Activated T-cell treated with anti-CD3 and anti-CD28 coated beads for 1 hour (primary cell): ENCODE results near the gene NEK4.
"Not testable (repeated sequence)": the region's sequence is repeated elsewhere in the genome, so short reads cannot be mapped to it uniquely, and the experiment has no call there.

Experiments
- DNase-seq: peaks from one replicate; pipeline ENCODE4 v3.0.0-alpha.2; 2020; ENCODE audit warnings: low read depth

Gene NEK4

DNA sequence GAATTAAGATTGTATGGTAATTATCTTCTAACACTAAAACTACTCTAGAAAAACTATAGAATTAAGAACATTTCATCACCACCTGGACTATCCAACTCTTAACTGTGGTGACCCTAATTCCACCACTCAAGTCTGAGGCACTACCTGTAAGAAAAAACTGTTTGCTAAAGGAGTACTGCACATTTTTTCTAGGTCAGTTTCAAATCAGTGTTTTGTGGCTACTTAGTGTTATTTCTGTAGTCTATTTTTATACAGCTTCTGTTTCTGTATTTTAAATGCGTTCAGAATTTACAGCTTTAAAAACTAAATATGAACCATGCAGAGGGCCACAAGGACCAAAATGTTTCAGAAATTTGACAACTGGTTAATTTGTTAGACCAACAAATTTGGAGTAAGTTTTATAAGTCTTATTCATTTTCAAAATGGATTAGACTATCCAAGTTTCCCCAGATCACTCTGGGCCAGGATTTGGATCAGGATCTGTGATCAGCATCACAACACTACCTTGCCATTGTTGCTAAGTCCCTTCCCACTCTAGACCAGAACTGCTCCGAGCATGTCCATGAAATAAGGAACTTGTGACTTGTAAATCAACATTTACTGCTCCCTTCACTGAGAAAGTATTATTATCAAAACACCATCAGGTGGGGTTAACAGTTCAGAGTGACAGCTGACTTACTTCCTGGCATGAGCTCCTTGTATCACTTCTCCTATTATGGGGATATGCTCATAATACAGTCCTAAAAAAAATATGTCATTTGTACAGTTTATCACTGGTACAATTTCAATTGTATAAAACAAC is 73.7 kb downstream of the NEK4 start:
- no peak for DNase-seq

DNA sequence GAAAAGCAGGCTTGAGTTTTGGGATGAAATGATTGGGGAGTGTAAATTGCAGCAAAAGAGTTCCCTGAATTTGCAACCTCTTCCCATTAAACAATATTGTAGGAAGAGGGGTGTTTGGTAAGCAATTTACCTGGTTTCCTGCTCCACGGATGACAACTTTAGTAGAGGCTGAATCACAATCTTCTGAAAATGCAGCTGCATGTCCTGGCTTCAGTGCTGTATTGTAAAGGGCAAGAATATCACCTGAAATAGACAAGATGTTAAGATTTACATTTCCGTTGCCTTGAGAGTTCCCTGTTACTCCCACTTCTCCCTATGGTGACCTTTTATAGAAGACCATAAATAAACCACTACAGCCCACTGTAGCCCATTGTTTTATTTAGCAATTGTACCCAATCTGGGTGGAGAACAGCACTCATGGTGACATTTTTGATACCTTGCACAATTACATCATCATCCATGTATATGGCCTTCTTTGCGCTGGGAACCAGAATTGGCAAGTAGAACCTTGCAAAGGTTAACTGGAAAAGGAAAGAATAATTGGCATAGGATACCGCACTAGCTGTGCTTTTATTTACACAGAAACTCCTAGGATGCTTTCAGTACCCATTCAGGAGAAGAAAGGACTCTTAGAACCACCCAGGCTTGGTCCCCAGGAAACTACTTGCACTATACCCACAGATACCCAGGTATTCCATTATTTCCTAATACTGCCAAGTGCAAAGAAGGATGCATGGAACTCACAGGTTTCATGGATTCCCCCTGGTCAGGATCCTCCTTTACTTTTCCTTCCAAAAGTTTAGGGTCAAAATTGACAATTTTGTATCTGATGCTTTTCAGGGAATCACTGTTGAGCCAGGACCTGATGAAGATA is 74.7 kb downstream of the NEK4 start:
- no peak for DNase-seq

DNA sequence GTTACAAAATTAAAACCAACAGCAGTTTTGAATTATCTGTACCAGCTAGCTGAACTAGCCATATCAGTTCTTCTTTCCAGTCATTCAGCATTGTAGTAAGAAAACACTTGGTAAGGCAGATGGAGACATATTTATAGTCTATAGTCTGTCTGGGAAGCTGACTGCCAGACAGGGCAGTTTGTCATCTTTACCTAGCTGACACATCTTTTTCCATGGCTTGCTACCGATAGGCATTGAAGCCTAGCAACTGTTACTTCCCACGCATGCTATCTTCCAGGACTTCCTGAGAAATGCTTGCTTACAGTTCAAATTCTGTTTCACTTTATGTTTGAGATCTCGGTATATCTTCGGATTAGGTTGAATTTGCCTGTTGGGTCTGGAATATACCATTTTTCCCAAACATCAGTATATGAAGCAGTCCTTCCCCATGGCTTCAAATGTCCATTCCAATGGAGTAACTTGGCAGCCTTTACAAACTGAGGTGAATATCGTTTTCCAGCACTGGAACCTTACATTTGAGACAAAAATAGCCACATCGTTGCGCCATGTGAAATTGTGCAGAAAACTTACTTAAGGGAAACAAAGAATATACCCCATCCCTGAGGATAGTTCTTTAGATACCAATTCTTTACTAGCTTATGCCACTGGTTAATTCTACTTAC is 76.1 kb downstream of the NEK4 start:
- DNase-seq = no peak

DNA sequence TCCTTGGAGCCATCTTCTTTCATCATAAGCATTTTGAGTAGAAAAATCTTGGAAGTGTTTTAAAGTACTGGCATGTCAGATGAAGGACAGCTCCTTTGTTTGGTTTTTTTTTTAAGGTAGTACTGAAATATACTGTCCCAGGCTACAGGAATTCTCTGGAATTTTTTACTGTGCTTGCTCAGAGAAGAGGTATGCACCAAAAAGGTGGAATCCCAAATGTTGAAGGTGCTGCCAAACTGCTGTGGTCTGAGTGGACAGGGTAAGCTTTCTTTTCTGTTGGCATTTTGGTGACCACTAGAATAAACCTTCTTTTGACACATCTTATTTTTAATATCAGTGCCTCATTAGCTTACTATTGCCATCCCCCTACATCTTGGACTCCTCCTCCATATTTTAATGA is 77.7 kb downstream of the NEK4 start:
- DNase-seq = no peak

DNA sequence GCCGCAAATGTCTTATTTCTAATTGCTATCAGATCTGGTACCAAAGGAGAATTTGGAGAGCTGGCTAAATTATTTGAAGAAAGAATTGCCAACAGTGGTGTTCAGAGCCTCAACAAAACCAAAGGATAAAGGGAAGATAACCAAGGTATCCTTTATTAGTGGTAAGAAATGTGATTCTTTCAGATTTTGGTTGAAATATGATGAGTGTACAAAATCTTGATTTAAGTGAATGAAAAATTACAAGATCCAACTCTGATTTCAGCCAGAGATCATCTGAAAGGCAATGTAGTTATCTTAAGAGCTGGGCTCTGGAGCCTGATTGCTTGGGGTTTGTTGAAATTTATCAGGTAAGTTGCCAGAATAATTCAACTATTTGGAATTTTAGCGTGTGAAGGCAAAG is 80.2 kb downstream of the NEK4 start:
- no peak for DNase-seq

DNA sequence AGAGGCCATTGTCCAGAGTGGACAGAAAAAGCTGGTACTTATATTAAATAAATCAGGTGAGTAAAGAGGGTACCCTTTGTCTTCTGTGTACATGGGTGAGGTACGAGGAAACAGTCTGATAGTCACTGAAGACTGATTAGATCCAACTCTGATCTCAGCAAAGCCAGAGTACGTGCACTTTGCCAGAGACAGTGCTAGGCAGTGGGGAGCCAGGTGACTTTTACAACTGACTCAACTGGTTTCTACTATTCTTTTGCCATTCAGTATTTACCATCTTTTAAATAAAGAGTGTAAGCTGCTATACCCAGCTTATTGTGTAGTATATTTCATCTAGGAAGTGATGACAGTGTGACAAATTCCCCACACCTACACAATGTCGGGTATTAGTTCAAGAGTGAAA is 81.6 kb downstream of the NEK4 start:
- DNase-seq = no peak

DNA sequence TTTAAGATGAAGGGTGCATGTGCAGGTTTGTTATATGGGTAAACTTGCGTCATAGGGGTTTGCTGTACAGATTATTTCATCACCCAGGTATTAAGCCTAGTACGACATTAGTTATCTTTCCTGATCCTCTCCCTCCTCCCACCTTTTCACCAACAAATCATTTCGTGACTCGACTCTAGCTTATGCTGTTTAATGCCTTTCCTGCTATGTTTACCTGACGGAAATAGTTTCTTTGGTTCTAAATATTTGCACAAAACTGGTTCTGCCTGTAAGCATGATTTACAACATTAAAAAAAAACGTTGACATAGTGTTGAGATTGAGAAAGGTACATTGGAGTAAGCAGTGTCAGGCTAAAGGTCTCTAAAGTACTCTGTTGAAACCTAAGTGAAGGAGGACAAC is 82.5 kb downstream of the NEK4 start:
- DNase-seq = no peak

DNA sequence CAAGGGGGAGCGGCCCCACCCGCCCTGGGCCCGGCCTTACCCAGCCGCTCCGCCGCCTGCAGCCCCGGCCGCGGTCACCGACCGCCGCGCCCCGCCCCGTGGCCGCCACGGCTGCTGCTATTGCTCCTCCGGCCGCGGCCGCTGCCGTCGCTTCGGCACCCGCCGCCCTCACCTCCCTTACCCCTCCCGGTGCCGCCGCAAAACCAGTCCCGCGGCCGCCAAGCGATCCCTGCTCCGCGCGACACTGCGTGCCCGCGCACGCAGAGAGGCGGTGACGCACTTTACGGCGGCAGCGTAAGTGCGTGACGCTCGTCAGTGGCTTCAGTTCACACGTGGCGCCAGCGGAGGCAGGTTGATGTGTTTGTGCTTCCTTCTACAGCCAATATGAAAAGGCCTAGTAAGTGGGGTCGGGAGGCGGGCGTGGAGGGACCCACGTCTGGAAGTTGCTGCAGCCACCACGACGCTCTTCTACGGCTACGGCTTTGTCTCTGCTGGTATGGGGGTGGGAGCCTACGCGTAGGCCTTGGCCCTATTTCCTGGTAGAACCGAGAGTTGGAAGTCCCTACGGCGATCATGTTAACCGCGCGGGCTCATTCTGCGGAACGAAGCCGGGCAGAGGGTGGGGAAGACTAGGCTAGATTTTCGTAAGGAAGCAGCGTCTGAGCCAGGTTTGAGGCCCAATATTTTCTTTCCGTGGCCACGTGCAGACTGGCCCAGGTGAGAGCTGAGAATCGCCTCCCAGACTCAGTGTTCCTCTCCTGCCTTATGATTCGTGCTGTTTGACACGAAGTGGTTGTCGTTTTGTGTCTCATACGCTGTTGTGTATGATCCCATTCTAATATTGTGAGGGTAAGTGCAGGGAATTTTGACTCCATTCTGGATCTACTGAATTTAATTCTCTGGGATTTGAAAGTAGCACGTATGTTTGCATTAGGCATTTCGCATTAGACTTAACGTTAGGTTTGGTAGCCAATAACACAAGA is 84.7 kb downstream of the NEK4 start, which contains the start of the genes GNL3 and PBRM1:
Gene GNL3 (plus strand): TSS at position 324 of the 983 bp plus-strand sequence. CDS start 61 bp downstream, at position 385.
Gene PBRM1 (minus strand): TSS at position 205 of the 983 bp plus-strand sequence.
- DNase-seq = peak; percentile 86

DNA sequence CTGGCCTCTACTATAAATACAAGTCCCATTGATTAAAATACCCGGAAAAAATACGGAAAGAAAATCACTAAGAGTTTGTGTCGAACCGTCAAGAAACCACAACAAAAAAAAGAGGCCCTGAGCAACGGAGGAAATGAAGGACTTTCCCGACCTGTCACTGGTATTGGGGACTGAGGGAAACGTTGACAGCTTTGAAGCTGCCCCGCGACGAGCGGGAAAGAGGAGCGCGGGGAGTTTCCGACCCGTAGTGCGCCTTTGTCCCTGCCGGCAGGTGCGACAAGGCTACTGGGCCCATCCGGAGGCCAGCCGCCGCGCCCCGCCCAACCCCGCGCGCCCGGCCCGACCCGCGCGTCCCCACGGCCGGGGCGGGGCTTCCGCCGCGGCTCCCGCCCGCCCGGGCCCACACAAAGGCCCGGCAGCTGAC is 85.4 kb downstream of the NEK4 start:
- DNase-seq = peak; percentile 54

DNA sequence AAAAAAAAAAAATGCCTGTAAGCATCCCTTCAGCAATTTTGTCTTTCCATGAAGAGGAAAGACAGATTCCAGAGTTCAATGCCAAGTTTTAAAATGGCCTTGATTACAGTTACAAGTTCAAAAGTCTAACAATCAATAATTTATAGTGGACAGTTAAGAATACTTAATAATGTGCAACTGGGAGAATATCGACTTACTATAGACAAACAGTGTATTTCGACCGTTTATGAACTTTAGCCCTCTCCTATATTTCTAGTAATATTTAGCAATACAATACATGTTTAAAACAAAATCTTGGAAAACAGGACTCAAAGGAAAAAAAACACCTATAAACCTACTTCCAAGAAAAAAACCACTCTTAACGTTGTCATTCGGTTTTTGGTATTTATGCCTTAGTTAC is 86.6 kb downstream of the NEK4 start:
- DNase-seq = no peak

DNA sequence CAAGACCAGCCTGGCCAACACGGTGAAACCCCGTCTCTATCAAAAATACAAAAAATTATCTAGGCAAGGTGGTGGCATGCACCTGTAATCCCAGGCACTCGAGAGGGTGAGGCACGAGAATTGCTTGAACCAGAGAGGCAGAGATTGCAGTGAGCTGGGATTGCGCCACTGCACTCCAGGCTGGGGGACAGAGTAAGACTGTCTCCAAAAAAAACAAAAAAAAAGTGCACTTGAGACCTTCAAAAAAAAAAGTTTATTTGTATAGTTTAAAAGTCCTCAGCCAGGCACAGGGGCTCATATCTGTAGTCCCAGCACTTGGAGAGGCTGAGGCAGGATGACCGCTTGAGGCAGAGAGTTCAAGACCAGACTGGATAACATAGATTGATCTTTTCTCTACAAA is 87.1 kb downstream of the NEK4 start:
- no peak for DNase-seq

DNA sequence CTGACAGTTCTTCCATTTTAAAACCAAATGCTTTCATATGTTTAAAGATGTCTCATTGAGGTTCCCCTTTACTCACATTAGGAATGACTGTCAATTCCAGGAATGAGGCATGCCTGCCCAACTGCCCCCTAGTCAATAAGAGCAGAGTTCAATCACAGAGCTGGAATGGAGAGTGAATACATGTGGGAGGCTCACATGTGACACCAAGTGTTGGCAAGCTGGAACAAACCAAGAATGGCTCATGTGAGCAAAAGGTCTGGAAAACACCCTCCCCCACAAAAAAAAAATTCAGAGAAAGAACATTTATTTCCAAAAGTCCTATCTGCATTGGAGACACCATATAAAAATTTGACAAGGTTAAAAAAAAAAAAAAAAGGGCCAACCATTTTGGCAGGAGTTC is 88.7 kb downstream of the NEK4 start:
- DNase-seq = no peak

DNA sequence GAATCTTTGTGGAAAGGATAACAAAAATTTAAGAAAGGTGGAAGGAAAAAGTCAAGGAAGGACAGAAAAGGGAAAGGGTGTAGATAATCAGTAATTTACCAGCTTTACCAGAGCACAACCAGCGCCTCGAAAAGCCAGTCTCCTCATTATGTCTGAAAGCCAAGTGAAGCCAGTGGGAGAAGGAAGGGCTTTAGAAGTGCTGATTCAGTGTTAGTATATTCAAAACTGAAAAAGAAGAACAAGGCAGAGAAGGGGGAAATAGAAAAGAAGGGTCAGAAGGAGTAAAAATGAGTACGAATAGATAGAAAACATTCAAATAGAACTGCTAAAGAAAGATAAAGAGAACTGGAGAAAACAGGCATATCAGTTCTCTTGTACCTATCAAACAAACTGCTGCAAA is 89.1 kb downstream of the NEK4 start:
- no peak for DNase-seq

DNA sequence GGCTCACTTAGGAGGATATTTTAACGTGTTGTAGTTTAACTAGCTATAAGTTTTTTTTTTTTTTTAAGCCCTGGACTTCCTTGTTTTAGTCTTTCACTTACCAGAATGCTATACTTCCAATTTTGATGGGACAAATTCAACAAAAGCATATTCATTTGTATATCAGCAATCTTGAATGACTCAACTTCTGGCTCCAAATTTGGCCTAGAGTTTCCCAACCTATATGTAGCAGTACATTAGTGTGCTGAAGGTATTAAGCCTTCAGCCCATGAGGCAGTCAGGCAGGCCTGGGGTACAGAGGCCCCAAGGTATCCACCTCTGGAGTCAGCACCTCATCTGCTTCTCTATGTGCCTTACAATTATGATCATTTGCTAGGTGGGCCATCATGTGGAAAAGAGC is 90.9 kb downstream of the NEK4 start:
- no peak for DNase-seq

DNA sequence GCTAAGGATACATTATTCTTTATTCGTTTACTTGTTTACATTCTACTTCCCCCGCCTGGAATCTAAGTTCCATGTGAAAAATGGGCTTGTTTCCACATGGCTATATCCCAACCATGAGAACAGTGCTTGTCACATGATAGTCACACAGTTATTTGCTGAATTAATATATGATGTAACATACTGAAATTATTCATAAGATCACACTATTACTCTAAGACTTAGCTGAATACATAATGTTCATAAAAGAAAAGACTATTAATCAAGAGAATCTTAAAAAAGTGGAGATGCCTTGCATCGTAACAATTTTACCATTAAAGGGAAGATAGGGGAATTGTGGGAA is 91.6 kb downstream of the NEK4 start:
- DNase-seq = no peak

DNA sequence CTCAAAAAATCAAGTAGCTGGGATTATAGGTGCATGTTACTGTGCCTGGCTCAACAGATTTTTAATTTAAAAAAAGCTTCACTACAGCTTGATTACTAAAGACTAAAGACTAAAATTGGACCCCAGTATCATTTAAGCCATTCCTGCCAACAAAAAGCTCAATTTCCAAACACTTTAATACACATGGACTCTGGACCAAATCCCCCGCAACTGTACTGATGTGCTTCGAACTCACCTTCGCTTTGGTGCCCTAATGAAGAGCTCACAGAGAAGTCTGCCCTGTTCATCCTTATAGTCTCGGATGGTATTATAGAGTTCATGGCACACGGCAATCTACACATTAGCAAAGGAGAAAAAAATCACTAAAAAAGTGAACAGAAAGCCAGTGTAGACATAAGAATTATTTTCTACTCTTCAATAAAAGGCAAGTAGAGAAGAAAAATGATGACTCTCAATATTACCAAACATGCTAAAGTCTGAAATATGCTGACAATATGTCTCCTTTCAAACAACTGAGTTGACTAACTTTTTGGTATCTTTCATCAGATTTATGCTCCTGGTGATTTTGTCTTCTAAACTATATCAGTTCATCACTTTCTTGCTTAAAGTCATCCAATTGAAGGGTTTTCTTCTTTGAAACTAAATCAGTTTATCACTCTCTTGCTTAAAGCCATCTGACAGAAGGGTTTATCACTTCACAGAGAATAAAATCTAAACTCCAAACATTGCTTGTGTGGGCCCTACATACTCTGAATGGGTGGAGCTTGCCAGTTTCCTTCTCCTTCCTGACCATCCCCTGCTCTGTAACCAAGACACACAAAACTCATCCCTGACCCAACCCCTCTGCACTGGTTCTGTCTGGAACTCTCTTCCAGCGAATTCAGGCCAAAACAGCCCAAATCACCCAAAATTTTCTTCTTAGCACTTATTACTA is 92.2 kb downstream of the NEK4 start:
- no peak for DNase-seq

DNA sequence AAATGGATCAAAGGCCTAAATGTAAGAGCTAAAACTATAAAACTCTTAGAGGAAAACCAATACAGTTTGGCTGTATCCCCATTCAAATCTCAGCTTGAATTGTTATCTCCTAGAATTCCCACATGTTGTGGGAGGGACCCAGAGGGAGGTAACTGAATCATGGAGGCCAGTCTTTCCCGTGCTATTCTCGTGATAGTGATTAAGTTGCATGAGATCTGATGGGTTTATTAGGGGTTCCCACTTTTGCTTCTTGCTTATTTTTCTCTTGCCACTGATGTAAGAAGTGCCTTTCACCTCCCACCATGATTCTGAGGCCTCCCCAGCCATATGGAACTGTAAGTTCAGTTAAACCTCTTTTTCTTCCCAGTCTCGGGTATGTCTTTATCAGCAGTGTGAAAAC is 94.5 kb downstream of the NEK4 start:
- not testable (repeated sequence) for DNase-seq

DNA sequence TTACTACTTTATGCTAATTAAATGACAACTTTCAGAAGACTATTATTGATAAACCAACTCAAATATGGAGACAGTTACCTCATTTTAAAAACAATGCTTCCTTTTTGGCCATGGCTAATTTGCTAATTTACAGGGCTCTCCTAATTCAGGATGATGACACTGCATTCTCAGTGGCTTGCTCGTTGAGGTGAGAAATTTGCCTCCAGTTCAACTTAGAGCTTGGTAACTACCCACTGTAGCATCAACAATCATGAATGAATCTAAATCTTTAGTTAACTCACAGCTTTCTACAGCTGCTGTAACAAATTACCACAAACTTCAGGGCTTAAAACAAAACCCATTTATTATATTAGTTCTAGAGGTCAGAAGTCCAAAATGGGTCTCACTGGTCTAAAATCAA is 99.1 kb downstream of the NEK4 start:
- DNase-seq = no peak

DNA sequence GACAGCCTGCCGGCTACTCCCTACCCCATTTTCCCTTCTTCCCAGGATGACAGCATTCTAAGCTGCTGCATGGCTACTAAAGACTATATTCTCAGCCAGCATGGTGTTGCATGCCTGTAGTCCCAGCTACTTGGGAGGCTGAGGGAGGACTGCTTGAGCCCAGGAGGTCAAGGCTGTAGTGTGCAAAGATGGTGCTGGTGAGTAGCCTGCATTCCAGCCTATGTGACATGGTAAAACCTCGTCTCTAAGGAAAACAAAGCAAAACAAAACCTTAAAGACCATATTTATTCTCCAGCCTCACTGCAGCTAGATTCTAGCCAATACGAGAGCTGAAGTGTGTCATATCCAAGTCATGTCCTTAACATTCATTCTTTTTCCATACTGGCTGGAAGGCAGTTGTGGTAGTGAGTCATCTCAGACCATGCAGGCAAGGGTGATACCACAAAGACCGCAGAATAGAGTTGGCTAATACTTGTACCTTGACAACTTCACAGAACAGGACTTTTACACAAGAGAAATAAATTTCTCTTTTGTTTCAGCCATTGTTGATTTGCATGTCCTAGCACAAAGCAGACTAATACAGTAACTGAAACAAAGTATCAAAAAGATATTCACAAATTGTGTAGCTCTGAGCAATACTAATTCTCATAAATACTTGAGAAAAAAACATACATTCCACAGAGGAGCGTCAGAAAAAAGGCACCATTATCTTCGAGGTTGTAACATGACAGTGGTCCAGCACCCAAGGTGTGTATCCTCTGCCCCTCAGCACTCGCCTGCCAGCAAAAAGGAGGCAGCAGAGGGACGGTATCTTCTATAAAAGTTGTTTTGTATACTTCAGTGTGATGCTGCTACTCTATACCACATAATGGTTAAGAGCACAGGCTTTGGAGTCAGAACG is 99.9 kb downstream of the NEK4 start:
- no peak for DNase-seq
